ENCODE measurements around the gene MKKS. TPM values are rescaled to one million over a fixed set of nuclear protein-coding genes. Genes with fewer than 3 reads are reported as not detected.
A peak's percentile ranks its signal among the peaks of the same experiment; 100 is the strongest.

Gene MKKS
- total and polyA plus RNA-seq, 2 of the 13 experiments (the other 11 are each of a cell fraction or from before 2014, with no cell fraction given) = 26.7 to 34.5 TPM

- TF ChIP-seq REXO4 (CRISPR knock-in tag; IDR thresholded peaks at IDR 0.05; ENCODE audit: borderline replicate concordance) (no peak), MTF1 (CRISPR knock-in tag; IDR thresholded peaks at IDR 0.05) (no peak), HOMEZ (CRISPR knock-in tag; IDR thresholded peaks at IDR 0.05; ENCODE audit: low read depth) (peak; percentile 99), PITX1 (CRISPR knock-in tag; IDR thresholded peaks at IDR 0.05) (peak; percentile 88), NFKB2 (CRISPR knock-in tag; IDR thresholded peaks at IDR 0.05; ENCODE audit: borderline replicate concordance) (no peak), DNMT1 (CRISPR knock-in tag; IDR thresholded peaks at IDR 0.05) (no peak), EHMT2 (IDR thresholded peaks at IDR 0.05; ENCODE audit: borderline replicate concordance, low read depth, low read length) (peak; percentile 84; the same call in 1 of the 2 replicates), ZBTB33 (CRISPR knock-in tag; IDR thresholded peaks at IDR 0.05) (peak; percentile 98), JUN (CRISPR knock-in tag; IDR thresholded peaks at IDR 0.05) (no peak), ZNF30 (CRISPR knock-in tag; IDR thresholded peaks at IDR 0.05) (no peak), POGZ (CRISPR knock-in tag; IDR thresholded peaks at IDR 0.05) (peak; percentile 94), SMARCE1 (IDR thresholded peaks at IDR 0.05; ENCODE audit: borderline replicate concordance) (peak; percentile 7; the same call in 1 of the 2 replicates), ZNF619 (CRISPR knock-in tag; IDR thresholded peaks at IDR 0.05) (no peak), ZNF430 (CRISPR knock-in tag; IDR thresholded peaks at IDR 0.05) (0 out of 2 replicates have a peak, but pooled peaks have one; percentile 45), CBX5 (CRISPR knock-in tag; IDR thresholded peaks at IDR 0.05; ENCODE audit: borderline replicate concordance) (0 out of 2 replicates have a peak, but pooled peaks have one; percentile 55), MBNL3 (CRISPR knock-in tag; conservative IDR thresholded peaks at IDR 0.05) (no peak), ZBTB7A (CRISPR knock-in tag; IDR thresholded peaks at IDR 0.05) (0 out of 2 replicates have a peak, but pooled peaks have one; percentile 68)
- TF ChIP-seq, protein P1, sequence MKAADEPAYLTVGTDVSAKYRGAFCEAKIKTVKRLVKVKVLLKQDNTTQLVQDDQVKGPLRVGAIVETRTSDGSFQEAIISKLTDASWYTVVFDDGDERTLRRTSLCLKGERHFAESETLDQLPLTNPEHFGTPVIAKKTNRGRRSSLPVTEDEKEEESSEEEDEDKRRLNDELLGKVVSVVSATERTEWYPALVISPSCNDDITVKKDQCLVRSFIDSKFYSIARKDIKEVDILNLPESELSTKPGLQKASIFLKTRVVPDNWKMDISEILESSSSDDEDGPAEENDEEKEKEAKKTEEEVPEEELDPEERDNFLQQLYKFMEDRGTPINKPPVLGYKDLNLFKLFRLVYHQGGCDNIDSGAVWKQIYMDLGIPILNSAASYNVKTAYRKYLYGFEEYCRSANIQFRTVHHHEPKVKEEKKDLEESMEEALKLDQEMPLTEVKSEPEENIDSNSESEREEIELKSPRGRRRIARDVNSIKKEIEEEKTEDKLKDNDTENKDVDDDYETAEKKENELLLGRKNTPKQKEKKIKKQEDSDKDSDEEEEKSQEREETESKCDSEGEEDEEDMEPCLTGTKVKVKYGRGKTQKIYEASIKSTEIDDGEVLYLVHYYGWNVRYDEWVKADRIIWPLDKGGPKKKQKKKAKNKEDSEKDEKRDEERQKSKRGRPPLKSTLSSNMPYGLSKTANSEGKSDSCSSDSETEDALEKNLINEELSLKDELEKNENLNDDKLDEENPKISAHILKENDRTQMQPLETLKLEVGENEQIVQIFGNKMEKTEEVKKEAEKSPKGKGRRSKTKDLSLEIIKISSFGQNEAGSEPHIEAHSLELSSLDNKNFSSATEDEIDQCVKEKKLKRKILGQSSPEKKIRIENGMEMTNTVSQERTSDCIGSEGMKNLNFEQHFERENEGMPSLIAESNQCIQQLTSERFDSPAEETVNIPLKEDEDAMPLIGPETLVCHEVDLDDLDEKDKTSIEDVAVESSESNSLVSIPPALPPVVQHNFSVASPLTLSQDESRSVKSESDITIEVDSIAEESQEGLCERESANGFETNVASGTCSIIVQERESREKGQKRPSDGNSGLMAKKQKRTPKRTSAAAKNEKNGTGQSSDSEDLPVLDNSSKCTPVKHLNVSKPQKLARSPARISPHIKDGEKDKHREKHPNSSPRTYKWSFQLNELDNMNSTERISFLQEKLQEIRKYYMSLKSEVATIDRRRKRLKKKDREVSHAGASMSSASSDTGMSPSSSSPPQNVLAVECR (CRISPR knock-in tag; IDR thresholded peaks at IDR 0.05; ENCODE audit: borderline replicate concordance) = peak; percentile 37; the same call in 1 of the 2 replicates
- TF ChIP-seq, protein P2, sequence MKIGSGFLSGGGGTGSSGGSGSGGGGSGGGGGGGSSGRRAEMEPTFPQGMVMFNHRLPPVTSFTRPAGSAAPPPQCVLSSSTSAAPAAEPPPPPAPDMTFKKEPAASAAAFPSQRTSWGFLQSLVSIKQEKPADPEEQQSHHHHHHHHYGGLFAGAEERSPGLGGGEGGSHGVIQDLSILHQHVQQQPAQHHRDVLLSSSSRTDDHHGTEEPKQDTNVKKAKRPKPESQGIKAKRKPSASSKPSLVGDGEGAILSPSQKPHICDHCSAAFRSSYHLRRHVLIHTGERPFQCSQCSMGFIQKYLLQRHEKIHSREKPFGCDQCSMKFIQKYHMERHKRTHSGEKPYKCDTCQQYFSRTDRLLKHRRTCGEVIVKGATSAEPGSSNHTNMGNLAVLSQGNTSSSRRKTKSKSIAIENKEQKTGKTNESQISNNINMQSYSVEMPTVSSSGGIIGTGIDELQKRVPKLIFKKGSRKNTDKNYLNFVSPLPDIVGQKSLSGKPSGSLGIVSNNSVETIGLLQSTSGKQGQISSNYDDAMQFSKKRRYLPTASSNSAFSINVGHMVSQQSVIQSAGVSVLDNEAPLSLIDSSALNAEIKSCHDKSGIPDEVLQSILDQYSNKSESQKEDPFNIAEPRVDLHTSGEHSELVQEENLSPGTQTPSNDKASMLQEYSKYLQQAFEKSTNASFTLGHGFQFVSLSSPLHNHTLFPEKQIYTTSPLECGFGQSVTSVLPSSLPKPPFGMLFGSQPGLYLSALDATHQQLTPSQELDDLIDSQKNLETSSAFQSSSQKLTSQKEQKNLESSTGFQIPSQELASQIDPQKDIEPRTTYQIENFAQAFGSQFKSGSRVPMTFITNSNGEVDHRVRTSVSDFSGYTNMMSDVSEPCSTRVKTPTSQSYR (CRISPR knock-in tag; IDR thresholded peaks at IDR 0.05; ENCODE audit: borderline replicate concordance) = peak; percentile 56; the same call in 1 of the 2 replicates
Measured at GRCh38 chr20:10429443-10429981, 4.5 kb downstream of the MKKS start (continued).

Measured in HepG2 (cell line).